Measurements from ENCODE around the gene LAD1.

DNA sequence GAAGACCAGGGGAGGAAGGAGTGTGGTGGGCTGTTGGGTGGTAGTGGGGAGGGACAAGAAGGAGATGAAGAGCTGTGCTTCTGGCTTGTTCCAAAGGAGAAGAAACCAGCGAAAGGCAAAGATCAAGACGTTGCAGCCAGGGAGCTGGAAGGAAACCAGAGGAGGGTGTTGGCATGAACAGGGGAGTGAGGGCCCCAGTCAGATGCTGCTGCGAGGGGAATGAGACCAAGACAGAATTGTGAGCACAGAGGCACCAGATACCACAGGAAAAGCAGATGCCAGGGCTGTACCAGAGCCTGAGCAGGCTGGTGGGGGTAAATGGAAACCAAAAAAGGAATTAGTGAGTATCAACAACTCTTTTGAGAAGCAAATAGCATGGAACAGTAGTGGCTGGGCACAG is 6.0 kb downstream of the LAD1 start:
- TF ChIP-seq, protein P1, sequence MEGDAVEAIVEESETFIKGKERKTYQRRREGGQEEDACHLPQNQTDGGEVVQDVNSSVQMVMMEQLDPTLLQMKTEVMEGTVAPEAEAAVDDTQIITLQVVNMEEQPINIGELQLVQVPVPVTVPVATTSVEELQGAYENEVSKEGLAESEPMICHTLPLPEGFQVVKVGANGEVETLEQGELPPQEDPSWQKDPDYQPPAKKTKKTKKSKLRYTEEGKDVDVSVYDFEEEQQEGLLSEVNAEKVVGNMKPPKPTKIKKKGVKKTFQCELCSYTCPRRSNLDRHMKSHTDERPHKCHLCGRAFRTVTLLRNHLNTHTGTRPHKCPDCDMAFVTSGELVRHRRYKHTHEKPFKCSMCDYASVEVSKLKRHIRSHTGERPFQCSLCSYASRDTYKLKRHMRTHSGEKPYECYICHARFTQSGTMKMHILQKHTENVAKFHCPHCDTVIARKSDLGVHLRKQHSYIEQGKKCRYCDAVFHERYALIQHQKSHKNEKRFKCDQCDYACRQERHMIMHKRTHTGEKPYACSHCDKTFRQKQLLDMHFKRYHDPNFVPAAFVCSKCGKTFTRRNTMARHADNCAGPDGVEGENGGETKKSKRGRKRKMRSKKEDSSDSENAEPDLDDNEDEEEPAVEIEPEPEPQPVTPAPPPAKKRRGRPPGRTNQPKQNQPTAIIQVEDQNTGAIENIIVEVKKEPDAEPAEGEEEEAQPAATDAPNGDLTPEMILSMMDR (IDR thresholded peaks at IDR 0.05; ENCODE audit: low read depth, low read length, poor library complexity, severe bottlenecking), result no peak
- TF ChIP-seq EZH2phosphoT487 (IDR thresholded peaks at IDR 0.05; ENCODE audit: borderline replicate concordance, low read length), result no peak

Data from DOHH2 (cell line).